ENCODE measurements around the gene AP5M1. TPM values are rescaled to one million over a fixed set of nuclear protein-coding genes. Genes with fewer than 3 reads are reported as not detected.
"Not testable (repeated sequence)": the region's sequence is repeated elsewhere in the genome, so short reads cannot be mapped to it uniquely, and the experiment has no call there.

Gene AP5M1, protein sequence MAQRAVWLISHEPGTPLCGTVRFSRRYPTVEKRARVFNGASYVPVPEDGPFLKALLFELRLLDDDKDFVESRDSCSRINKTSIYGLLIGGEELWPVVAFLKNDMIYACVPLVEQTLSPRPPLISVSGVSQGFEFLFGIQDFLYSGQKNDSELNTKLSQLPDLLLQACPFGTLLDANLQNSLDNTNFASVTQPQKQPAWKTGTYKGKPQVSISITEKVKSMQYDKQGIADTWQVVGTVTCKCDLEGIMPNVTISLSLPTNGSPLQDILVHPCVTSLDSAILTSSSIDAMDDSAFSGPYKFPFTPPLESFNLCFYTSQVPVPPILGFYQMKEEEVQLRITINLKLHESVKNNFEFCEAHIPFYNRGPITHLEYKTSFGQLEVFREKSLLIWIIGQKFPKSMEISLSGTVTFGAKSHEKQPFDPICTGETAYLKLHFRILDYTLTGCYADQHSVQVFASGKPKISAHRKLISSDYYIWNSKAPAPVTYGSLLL
- total RNA-seq = 50.4 TPM

DNA sequence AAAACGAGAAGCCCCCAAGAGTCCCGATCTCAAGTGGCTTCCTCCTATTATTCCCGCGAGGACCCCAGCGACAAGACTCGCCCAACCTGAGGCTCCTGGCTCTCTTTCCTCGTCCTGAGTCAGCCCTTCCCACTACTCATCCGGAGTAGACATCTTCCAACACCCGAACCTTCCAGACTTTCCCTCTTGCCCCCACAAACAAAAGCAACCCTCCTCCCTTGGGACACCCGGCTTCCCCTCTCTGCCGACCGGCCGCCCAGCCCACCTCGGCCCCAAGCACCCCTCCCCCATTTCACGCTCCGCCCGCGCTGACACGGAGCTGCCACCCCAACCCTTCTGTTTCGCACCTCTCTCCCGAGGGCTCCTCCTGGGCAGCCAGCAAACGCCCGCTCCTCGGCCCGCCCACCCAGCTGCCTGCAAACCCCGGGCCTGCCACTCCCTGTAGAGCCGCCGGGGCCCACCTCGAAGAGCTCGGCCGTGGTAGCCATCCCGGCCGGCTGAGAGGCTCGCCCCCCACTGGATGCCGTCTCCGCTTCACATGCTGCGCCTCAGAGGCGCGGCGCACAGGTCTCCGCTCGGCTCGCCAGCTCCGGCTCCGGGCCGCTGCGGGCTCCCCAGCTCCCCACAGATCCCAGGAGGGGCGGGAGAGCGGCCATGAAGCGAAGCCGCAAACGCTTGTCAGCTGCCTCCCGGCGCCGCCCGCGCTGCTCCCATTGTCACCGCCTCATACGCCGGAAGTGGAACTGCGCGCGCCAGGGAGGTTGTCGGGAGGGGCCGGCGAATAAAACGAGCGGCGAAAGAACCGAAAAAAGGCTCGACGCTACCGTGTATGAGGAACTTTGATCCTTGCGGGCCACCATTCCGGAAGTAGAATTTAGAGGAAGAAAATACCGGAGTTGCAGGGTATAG, at the start of gene AP5M1, which contains the start of gene EXOC5:
Gene AP5M1 (plus strand): TSS at position 811 of the 909 bp plus-strand sequence. CDS start 344 bp downstream, outside the sequence.
Gene EXOC5 (minus strand): TSS at position 745 of the 909 bp plus-strand sequence. CDS start 257 bp downstream, at position 488.
- peak; percentile 93 for DNase-seq (ENCODE audit: low spot score)

DNA sequence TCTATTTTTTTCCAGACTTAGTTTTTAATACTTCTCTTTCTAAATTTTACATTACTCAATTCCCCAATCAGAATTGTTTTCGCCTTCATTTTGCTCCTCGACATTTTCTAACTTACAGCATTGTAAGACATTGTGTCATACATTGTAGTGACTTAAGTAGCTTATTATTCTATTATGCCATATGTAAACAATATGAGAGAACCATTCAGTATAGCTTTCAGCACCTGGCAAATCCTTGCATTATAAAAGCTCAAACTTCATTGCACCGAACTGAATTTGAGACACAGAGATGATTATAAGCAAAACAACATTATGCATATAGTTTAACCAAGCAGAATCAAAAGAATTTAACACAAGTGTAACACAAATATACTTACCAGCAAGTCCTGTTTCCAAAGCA, 46.8 kb upstream of the AP5M1 start:
- DNase-seq (ENCODE audit: low spot score) = no peak

DNA sequence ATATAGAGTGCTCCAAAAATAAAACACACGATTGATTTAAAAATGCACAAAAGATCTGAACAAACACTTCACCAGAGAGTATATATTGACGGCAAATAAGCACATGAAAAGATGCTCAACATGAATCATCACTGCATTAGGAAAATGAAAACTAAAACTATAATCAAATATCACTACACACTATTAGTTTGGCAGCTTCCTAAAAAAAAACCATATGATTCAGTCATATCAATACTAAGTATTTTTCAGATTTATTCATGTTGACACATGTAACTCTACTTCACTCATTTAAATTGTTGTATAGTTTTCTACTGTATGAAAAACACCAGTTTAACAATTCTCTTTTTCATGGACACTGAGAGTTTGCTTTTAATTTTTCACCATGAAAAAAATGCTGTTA, 41.7 kb upstream of the AP5M1 start:
- DNase-seq (ENCODE audit: low spot score) = no peak

DNA sequence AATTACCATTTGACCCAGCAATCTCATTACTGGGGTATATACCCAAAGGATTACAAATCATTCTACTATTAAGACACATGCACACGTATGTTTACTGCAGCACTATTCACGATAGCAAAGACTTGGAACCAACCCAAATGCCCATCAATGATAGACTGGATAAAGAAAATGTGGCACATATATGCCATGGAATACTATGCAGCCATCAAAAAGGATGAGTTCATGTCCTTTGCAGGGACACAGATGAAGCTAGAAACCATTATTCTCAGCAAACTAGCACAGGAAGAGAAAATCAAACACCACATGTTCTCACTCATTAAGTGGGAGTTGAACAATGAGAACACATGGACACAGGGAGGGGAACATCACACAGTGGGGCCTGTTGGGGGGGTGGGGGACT, 40.5 kb upstream of the AP5M1 start:
- not testable (repeated sequence) for DNase-seq (ENCODE audit: low spot score)

DNA sequence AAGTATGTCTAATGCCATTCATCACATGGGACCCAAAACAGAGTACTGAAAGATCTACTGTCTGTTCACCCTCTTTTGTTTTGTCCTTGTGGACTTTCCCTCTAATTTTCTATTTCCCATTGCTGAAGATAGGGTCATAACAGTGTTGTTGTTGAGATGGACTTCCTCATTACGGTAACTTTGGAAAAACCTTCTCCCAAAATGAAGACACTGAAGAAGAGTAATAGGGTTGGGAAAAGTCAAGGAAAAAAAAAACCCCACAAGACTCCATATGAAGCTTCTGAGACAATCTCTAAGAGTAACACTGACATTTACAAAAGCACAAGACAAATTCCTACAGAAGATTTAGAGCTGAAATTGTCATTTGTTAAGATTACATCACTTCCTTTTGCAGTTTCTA, 36.8 kb upstream of the AP5M1 start:
- DNase-seq (ENCODE audit: low spot score) = no peak

DNA sequence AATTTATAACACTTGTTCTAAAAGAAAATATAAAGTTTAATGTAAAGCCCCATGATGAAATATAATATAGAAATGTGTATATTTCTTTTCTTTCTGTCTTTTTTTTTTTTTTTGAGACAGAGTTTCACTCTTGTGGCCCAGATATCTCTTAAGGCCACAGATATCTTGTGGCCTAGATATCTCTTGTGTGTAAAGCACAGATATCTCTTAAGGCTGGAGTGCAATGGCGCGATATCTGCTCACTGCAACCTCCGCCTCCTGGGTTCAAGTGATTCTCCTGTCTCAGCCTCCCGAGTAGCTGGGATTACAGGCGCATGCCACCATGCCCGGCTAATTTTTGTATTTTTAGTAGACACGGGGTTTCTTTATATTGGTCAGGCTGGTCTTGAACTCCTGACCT, 28.7 kb upstream of the AP5M1 start:
- DNase-seq (ENCODE audit: low spot score) = not testable (repeated sequence)

DNA sequence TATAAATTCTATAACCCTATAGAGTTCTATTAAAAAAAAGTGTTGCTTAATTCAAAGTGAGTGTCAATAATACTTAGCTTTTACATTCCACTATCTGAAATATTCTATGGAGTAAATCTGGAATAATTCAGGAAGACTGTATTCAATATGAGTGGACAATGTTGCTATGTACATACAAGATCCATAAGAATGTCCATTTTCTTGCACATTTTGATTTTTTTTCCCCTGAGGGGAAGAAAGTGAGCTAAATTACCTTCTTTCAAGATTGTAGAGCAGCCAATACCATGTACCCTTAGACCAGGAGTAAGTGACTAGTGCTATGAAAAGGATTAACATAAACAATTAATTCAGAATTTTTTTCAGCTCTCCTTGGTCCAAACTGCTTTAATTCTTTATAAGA, 25.5 kb upstream of the AP5M1 start:
- DNase-seq (ENCODE audit: low spot score) = no peak

DNA sequence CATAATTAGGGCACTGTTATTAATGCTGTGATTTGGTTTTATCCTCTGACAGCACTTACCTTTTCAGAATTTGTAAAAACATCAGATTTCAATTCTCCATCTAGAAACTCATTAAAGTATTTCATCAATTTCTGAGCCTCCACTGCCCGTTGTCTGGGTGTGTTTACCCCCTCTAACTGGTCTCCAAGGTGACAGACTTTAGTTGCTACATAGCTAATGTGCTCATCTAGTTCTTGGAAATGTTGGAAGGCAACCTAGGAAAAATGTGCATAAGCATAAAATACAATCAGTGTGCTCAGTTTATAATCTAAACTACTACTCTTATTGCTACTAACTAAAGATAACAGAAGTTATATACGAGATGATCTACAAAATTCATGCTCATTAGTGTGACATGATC, 24.7 kb upstream of the AP5M1 start:
- no peak for DNase-seq (ENCODE audit: low spot score)

DNA sequence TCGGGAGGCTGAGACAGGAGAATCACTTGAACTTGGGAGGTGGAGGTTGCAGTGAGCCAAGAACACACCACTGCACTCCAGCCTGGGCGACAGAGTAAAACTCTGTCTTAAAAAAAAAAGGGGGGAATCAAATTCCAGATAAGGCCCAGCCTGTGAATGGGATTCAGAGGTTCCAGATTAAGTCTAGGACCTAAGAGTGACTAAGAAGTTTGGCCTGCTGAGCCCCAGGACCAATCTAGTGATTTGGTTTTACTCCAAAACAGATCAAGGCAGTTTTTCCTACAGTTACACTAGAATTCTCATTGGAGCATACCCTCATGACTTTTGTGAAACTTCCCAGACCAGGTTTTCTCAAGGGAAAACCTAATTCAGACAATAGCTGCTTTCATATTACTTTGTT, 22.8 kb upstream of the AP5M1 start:
- DNase-seq (ENCODE audit: low spot score) = no peak

DNA sequence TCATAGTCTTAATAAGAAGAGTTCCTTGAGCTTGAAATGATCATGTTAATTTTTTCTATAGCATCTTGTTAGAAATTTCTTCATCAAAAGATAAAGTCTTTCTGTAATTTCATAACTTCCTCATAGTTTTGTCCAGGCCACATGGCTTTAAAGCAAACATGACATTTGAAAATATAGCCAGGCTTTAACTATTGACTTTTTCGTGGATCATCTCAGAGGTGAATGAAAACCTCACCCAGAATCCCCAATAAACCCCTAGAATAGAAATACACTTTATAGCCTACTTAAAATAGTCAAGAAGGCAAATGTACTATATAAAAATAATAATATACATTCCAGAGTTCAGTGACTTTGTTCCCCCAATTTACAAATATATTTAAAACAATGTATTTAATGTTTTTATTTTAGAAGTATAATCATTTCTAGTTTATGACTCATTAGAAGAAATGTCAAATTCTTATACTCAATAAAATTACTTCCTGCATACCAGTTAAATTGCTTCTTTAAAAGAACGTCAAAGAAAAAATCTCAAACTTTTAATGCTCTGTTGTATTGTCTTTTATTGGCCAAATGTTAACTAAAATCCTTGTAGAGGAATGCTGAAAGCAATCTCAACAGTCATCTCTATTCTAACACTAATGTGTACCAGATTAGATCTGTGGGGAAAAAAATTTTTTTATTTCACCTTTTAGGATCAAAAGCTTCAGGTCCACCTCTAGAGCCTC, 21.7 kb upstream of the AP5M1 start:
- no peak for DNase-seq (ENCODE audit: low spot score)

DNA sequence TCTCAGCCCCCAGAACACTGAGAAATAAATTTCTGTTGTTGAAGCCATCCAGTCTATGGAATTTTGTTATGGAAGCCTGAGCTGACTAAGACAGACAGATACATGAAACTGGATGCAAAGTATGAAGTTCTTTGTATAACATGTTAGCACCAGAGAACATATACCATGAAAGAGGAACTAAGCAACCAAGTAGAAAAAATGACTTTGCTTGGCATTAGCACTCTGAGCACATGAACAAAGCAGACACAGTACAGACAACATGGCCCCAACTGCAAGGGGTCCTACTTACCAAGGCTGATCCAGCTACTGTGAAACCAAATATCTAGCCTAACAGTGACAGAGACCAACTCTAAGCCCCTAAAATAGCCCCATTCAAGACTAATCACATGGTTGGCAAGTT, 13.9 kb upstream of the AP5M1 start:
- no peak for DNase-seq (ENCODE audit: low spot score)

DNA sequence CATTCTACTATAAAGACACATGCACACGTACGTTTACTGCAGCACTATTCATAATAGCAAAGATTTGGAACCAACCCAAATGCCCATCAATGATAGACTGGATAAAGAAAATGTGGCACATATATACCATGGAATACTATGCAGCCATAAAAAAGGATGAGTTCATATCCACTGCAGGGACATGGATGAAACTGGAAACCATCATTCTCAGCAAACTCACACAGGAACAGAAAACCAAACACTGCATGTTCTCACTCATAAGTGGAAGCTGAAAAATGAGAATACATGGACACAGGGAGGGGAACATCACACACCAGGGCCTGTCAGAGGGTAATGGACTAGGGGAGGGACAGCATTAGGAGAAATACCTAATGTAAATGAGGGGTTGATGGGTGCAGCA, 10.6 kb upstream of the AP5M1 start:
- not testable (repeated sequence) for DNase-seq (ENCODE audit: low spot score)

DNA sequence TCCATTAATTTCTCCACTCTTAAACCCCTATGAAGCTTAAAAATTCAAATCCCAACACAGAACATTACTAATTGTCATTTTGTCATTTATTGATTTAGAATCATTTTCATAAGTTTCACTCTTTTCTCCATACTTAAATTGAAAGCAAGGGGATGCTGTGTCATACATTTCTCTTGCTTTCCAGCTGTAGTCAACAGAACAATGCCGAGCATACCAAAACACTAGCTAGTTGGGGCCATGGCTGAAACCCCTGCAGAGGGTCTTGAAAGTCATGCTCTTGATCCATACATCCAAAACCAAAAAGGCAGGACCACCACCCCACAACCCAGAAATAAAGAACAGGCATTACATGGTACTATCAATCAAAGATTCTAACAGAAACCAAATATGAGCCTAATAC, 9.1 kb upstream of the AP5M1 start:
- no peak for DNase-seq (ENCODE audit: low spot score)

DNA sequence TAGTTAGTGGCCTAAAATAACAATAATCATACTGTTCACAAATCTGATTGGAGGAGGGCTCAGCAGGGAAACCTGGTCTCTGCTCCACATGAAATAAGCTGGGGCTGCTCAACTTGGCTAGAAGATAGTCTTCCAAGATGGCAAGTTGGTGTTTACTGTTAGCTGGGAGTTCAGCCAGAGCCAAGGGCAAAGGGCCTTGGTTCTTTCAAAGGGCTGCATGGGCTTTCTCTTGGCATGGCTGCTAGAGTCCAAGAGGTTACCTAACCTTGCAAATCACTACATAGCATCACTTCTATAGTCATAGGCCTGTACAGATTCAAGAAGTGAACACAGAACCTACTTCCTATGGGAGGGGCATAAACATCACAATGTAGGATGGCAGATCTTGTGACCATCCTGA, 7.2 kb upstream of the AP5M1 start:
- DNase-seq (ENCODE audit: low spot score) = no peak

DNA sequence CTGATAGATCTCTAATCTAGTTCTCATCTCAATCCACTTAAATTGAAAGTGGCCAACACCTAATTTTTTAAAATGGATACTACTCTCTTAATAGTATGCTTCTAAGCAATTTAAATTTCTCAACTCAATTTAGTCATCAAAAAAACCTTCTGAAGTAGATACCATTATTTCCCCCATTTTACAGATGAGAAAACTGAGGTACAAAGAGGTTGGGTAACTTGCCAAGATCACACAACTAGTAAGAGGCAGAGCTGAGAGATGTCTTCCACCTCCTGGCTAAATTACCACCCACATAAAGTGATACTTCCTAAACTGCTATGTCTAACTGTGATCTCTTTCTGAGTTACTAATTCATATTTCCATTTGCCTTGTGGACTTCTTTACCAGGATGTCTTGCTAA, 6.7 kb upstream of the AP5M1 start:
- DNase-seq (ENCODE audit: low spot score) = no peak

DNA sequence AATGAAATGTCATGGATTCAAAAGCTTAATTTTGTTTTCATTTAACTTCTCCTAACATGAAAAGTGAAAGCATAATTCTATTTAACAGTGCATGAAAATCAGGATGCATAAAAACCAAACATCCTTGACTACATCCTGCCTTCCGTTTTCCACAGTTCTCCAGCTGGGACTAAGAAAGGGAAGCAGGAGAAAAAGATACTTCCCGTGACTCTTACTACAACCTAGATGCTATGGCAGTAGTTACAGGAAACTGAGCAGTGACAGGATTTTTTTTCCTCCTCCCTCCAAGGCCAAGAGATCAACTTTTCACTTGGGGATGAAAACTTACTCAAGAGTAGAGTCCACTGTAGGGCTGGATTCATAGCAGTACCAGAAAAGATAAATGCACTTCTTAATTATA, 2.7 kb upstream of the AP5M1 start:
- DNase-seq (ENCODE audit: low spot score) = no peak

DNA sequence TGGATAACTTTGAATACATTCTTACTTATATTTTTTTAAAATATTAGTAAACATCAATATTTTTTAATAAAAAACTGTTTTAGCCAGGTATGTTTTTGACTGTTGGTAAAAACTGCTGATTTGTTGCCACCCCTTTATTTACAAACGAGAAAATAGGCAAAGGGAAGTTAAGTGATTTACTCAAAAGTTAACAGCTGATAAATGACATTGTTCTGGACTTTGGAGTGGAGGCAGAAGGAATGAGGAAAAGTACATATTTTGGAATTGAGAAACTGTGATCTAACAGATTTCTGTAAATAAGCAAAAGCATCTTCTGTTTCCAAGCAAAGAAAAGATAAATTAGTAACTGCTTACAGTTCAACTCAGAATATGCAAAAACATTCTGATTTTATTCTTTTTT, 4.5 kb downstream of the AP5M1 start:
- DNase-seq (ENCODE audit: low spot score) = no peak

DNA sequence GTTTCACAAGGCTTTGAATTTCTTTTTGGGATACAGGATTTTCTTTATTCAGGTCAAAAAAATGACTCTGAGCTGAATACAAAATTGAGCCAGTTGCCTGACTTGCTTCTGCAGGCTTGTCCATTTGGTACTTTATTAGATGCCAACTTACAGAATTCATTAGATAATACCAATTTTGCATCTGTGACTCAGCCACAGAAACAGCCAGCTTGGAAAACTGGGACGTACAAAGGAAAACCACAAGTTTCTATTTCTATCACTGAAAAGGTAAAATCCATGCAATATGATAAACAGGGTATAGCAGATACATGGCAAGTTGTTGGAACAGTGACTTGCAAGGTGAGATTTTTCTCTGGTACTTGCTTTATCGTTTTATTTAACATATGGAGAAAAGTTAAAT, 5.8 kb downstream of the AP5M1 start:
- no peak for DNase-seq (ENCODE audit: low spot score)

DNA sequence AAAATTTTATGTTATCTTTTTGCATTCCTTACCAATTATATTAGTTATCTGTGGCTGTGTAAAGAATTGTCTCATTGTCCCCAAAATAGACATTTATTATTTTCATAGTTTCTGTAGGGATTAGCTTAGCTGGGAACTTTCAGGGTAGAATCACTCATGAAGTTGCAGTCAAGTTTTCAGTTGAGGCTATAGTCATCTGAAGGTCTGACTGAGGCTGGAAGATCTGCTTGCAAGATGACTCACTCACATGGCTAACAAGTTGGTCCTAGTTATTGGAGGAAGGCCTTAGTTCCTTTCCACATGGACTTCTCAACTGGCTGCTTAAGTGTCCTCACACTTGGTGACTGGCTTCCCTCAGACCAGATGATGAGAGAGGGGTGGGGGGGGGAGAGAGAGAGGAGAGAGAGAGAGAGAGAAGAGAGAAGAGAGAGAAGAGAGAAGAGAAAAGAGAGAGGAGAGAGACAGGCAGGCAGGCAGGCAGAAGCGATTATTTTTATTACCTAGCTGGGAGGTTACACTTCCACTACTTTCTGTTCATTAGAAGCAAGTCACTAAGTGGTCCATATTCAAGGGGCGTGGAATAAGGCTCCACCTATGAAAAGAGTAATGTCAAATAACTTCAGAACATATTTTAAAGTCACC, 6.4 kb downstream of the AP5M1 start:
- DNase-seq (ENCODE audit: low spot score) = no peak

DNA sequence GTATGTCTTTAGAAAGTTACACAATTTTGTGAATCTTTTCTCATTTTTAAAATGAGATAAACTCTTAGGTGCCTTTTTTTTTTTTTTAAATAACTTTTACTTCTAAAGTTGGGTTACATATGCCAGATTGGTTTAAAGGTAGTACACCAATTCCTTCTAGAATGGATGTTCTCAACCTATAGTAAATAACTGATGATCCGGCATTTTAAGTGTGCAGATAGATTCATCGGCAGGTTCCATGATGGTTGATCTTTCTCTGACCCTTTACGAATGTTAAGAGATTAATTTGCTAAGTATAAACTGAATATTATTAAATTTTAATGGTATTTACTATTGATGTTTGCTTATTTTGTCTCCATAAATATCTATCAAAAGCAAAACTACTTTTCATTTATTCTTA, 8.3 kb downstream of the AP5M1 start:
- DNase-seq (ENCODE audit: low spot score) = no peak

DNA sequence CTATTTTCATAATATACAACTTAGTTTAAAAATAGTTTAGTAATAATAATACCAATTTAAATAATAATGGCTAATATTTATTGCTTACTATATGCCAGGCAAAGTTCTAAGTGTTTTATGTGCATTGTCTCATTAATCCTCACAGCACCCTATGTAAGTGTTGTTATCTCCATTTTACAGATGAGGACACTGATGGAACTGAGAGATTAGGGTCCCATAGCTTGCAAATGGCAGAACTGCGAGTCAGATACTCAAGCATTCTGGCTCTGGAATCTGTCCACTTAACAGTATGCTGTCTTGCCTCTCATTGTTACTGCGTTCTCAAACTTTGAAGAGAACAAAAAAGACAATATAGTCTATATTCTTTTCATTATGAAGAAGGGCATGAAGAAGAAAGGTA, 19.0 kb downstream of the AP5M1 start:
- DNase-seq (ENCODE audit: low spot score) = no peak

Data from ureter (tissue), 1 donor.